GM23338 (cell line): ENCODE measurements around the gene ZDHHC7. TPM values are rescaled to one million over a fixed set of nuclear protein-coding genes. Genes with fewer than 3 reads are reported as not detected.

ENCODE experiments used
- ATAC-seq: fragments of 200-7000 bp; cut with Tn5 transposase; 3 replicates; pipeline ENCODE4 v1.9.1; 2020
- DNase-seq: peaks from one replicate; pipeline ENCODE4 v3.0.0-alpha.2; 2015; ENCODE audit warnings: low spot score
- H2AFZ ChIP-seq: fragments of 200-600 bp; sonication (generic); 2 replicates; pipeline ENCODE4 v1.8.0; 2016; ENCODE audit warnings: antibody characterized with exemption, mild to moderate bottlenecking, moderate library complexity
- H3F3A ChIP-seq: fragments of 200-600 bp; sonication (generic); replicated peaks from 2 replicates; pipeline ENCODE4 v1.8.0; 2017; ENCODE audit warnings: antibody characterized with exemption, mixed run types, low read depth
- H3K27ac ChIP-seq: fragments of 200-600 bp; sonication (generic); 2 replicates; pipeline ENCODE4 v1.6.1; 2016; ENCODE audit warnings: low read depth
- H3K27me3 ChIP-seq: fragments of 200-600 bp; sonication (generic); 2 replicates; pipeline ENCODE4 v1.8.0; 2016; ENCODE audit warnings: mild to moderate bottlenecking, mixed run types, moderate library complexity; ENCODE audit not compliant: insufficient read depth
- H3K36me3 ChIP-seq: fragments of 200-600 bp; sonication (generic); 2 replicates; pipeline ENCODE4 v1.8.0; 2016; ENCODE audit warnings: mild to moderate bottlenecking; ENCODE audit not compliant: insufficient read depth
- H3K4me1 ChIP-seq: fragments of 200-600 bp; sonication (generic); 2 replicates; pipeline ENCODE4 v1.8.0; 2016; ENCODE audit warnings: mild to moderate bottlenecking, moderate library complexity; ENCODE audit not compliant: insufficient read depth
- H3K4me2 ChIP-seq: fragments of 200-600 bp; sonication (generic); 2 replicates; pipeline ENCODE4 v1.7.1; 2017; ENCODE audit warnings: mixed run types
- H3K4me3 ChIP-seq: fragments of 200-600 bp; sonication (generic); 2 replicates; pipeline ENCODE4 v1.6.1; 2016; ENCODE audit warnings: mixed run types
- H3K79me2 ChIP-seq: fragments of 200-600 bp; sonication (generic); replicated peaks from 2 replicates; pipeline ENCODE4 v1.8.0; 2017; ENCODE audit warnings: mild to moderate bottlenecking; ENCODE audit not compliant: insufficient read depth
- H3K9me2 ChIP-seq: fragments of 200-600 bp; sonication (generic); 2 replicates; pipeline ENCODE4 v1.8.0; 2017; ENCODE audit not compliant: insufficient read depth
- H4K20me1 ChIP-seq: fragments of 200-600 bp; sonication (generic); replicated peaks from 2 replicates; pipeline ENCODE4 v1.8.0; 2017; ENCODE audit warnings: mild to moderate bottlenecking; ENCODE audit not compliant: insufficient read depth
- H3K27ac Mint-ChIP-seq: 2 replicates; pipeline ENCODE4 v1.8.0; 2020; ENCODE audit warnings: inconsistent platforms, mild to moderate bottlenecking, moderate library complexity, mixed read lengths
- H3K27me3 Mint-ChIP-seq: 3 replicates; pipeline ENCODE4 v1.8.0; 2022; ENCODE audit warnings: low read depth, mild to moderate bottlenecking, moderate library complexity, mixed read lengths, inconsistent platforms; ENCODE audit not compliant: insufficient read depth, poor library complexity
- H3K36me3 Mint-ChIP-seq: 3 replicates; pipeline ENCODE4 v1.8.0; 2021; ENCODE audit warnings: low read depth, mild to moderate bottlenecking, inconsistent platforms, moderate library complexity, mixed read lengths
- H3K4me1 Mint-ChIP-seq: 3 replicates; pipeline ENCODE4 v1.8.0; 2020; ENCODE audit warnings: mild to moderate bottlenecking, inconsistent platforms, mixed read lengths
- H3K4me3 Mint-ChIP-seq: 3 replicates; pipeline ENCODE4 v1.8.0; 2021; ENCODE audit warnings: moderate library complexity, mild to moderate bottlenecking, inconsistent platforms, mixed read lengths
- H3K9me3 Mint-ChIP-seq: 3 replicates; pipeline ENCODE4 v1.8.0; 2020; ENCODE audit warnings: moderate library complexity, mild to moderate bottlenecking, inconsistent platforms, mixed read lengths
- CREB1 ChIP-seq: fragments of 250-450 bp; sonication (Bioruptor Pico); IDR thresholded peaks from 2 replicates; pipeline ENCODE4 v1.5.0; 2020; ENCODE audit warnings: low read depth, mild to moderate bottlenecking, moderate library complexity
- CTCF ChIP-seq, 2 experiments: fragments of 200-600 bp in 1 of 2; sonication (generic) in 1 of 2; conservative IDR thresholded peaks; 2 replicates each; pipeline versions ENCODE4 v1.5.1 to v1.6.1; 2016 to 2017; ENCODE audit warnings: antibody characterized with exemption in 2 of 2, low read depth in 2 of 2, mild to moderate bottlenecking in 2 of 2, moderate library complexity in 1 of 2
- ETS1 ChIP-seq: IDR thresholded peaks from 2 replicates; pipeline ENCODE4 v1.6.1; 2016; ENCODE audit warnings: antibody characterized with exemption
- EZH2 ChIP-seq: fragments of 200-600 bp; sonication (generic); IDR thresholded peaks from one replicate; pipeline ENCODE4 v1.8.0; 2017; ENCODE audit warnings: antibody characterized with exemption, mild to moderate bottlenecking, low read depth; ENCODE audit not compliant: unreplicated experiment
- EZH2phosphoT487 ChIP-seq: fragments of 200-600 bp; sonication (generic); IDR thresholded peaks from one replicate; pipeline ENCODE4 v1.8.1; 2018; ENCODE audit warnings: antibody characterized with exemption; ENCODE audit not compliant: unreplicated experiment
- JUNB ChIP-seq: IDR thresholded peaks from one replicate; pipeline ENCODE4 v1.6.1; 2016; ENCODE audit warnings: antibody characterized with exemption; ENCODE audit not compliant: unreplicated experiment
- NANOG ChIP-seq: IDR thresholded peaks from 2 replicates; pipeline ENCODE4 v1.6.1; 2016; ENCODE audit warnings: antibody characterized with exemption, borderline replicate concordance
- POLR2AphosphoS5 ChIP-seq: IDR thresholded peaks from 2 replicates; pipeline ENCODE4 v1.6.1; 2016; ENCODE audit warnings: antibody characterized with exemption, low read depth
- REST ChIP-seq: IDR thresholded peaks from one replicate; pipeline ENCODE4 v1.6.1; 2018; ENCODE audit warnings: antibody characterized with exemption; ENCODE audit not compliant: unreplicated experiment
- STAT1 ChIP-seq: IDR thresholded peaks from one replicate; pipeline ENCODE4 v1.6.1; 2016; ENCODE audit warnings: antibody characterized with exemption; ENCODE audit not compliant: unreplicated experiment
- ZNF114 ChIP-seq: fragments of 250-450 bp; sonication (Bioruptor Pico); IDR thresholded peaks from 2 replicates; pipeline ENCODE4 v1.5.0; 2020; ENCODE audit warnings: mild to moderate bottlenecking, moderate library complexity
- ZNF331 ChIP-seq: fragments of 250-450 bp; sonication (Bioruptor Pico); IDR thresholded peaks from 2 replicates; pipeline ENCODE4 v1.5.0; 2020; ENCODE audit warnings: low read depth, mild to moderate bottlenecking, moderate library complexity
- ZNF462 ChIP-seq: fragments of 250-450 bp; sonication (Bioruptor Pico); IDR thresholded peaks from 2 replicates; pipeline ENCODE4 v1.5.0; 2020; ENCODE audit warnings: mild to moderate bottlenecking, moderate library complexity
- polyA plus RNA-seq: library from polyadenylated mRNA; unstranded; fragments of >200 nt; fragmentation: Nextera tagmentation; extraction: Ambion mirVana; gene quantifications from 2 replicates; pipeline ENCODE4 v1.2.1, GENCODE V29; 2016
- total RNA-seq: library from RNA; depleted of rRNA; stranded (reverse); fragments of >200 nt; shearing (Covaris generic); gene quantifications from 2 replicates; pipeline ENCODE4 v1.2.3, GENCODE V29; 2014

Gene ZDHHC7
- total and polyA plus RNA-seq, 2 experiments from 2014 or later = 13.1 to 46.1 TPM

GRCh38 chr16:85008271-85008670, 3.1 kb downstream of the ZDHHC7 start:
- Mint-ChIP-seq H3K27ac (no peak overlapping the region), H3K4me1 (peaks cover 28% of the 10 kb centered on the region), H3K36me3 (no peaks in the 10 kb centered on the region), H3K4me3 (no peak overlapping the region), H3K9me3 (no peaks in the 10 kb centered on the region; the same call in 2 of the 3 replicates), H3K27me3 (peaks cover 2% of the 10 kb centered on the region)
- Histone ChIP-seq H4K20me1 (peaks cover 22% of the 10 kb centered on the region), H3K4me2 (no peak overlapping the region), H3K9me2 (no peaks in the 10 kb centered on the region), H3K36me3 (no peaks in the 10 kb centered on the region), H3K27me3 (no peaks in the 10 kb centered on the region), H3K79me2 (peaks cover 76% of the 10 kb centered on the region), H3K4me3 (no peak overlapping the region), H2AFZ (no peak overlapping the region), H3K27ac (no peak overlapping the region), H3K4me1 (peaks cover 7% of the 10 kb centered on the region; the same call in 1 of the 2 replicates), H3F3A (peaks cover 8% of the 10 kb centered on the region; the same call in 1 of the 2 replicates)
- ATAC-seq (no peak), DNase-seq (no peak)
- TF ChIP-seq ZNF331 (CRISPR knock-in tag) (no peak), ETS1 (no peak), ZNF114 (CRISPR knock-in tag) (no peak), POLR2AphosphoS5 (no peak), EZH2phosphoT487 (no peak), REST (no peak), CTCF (conservative IDR thresholded peaks at IDR 0.05; ENCODE audit: low read depth in 2 of 2) (no peak), NANOG (no peak), JUNB (no peak), EZH2 (no peak), STAT1 (no peak), ZNF462 (CRISPR knock-in tag) (no peak), CREB1 (CRISPR knock-in tag) (no peak)
